Fibroblast of mammary gland (primary cell): ENCODE data around the gene CDH23.

Experiments
- DNase-seq: peaks from one replicate; pipeline ENCODE4 v3.0.0-alpha.2; 2010; ENCODE audit warnings: low read depth
- H3K4me3 ChIP-seq: 2 replicates; pipeline ENCODE4 v1.5.1; 2011; ENCODE audit warnings: low read depth, mild to moderate bottlenecking, low read length, moderate library complexity; ENCODE audit not compliant: control insufficient read depth
- TF ChIP-seq, protein P1 (sequence below): conservative IDR thresholded peaks from 2 replicates; pipeline ENCODE4 v1.5.1; 2011; ENCODE audit warnings: low read depth, low read length, inconsistent platforms; ENCODE audit not compliant: control insufficient read depth, insufficient read depth

The CDH23 gene

DNA sequence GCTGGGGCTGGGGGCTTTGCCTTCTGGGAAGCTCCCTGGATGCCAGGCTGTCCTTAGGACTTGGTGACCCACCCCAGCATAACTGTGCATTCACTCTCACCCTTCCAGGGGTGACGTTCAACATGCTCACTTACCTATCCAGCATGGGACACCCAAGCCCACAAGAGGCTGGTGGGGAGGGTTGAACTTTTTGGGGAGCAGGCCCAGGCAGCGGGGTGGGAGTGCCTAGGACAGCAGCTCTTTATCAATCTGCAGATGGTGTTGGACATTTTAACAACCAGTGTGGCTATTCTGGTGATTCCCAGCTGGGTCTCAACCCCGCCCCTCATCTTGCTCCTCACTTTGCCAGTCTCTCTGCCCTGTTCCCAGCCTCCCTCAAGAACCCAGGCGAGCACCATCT is 86.4 kb downstream of the CDH23 start:
- TF ChIP-seq, protein P1, sequence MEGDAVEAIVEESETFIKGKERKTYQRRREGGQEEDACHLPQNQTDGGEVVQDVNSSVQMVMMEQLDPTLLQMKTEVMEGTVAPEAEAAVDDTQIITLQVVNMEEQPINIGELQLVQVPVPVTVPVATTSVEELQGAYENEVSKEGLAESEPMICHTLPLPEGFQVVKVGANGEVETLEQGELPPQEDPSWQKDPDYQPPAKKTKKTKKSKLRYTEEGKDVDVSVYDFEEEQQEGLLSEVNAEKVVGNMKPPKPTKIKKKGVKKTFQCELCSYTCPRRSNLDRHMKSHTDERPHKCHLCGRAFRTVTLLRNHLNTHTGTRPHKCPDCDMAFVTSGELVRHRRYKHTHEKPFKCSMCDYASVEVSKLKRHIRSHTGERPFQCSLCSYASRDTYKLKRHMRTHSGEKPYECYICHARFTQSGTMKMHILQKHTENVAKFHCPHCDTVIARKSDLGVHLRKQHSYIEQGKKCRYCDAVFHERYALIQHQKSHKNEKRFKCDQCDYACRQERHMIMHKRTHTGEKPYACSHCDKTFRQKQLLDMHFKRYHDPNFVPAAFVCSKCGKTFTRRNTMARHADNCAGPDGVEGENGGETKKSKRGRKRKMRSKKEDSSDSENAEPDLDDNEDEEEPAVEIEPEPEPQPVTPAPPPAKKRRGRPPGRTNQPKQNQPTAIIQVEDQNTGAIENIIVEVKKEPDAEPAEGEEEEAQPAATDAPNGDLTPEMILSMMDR, result no peak

DNA sequence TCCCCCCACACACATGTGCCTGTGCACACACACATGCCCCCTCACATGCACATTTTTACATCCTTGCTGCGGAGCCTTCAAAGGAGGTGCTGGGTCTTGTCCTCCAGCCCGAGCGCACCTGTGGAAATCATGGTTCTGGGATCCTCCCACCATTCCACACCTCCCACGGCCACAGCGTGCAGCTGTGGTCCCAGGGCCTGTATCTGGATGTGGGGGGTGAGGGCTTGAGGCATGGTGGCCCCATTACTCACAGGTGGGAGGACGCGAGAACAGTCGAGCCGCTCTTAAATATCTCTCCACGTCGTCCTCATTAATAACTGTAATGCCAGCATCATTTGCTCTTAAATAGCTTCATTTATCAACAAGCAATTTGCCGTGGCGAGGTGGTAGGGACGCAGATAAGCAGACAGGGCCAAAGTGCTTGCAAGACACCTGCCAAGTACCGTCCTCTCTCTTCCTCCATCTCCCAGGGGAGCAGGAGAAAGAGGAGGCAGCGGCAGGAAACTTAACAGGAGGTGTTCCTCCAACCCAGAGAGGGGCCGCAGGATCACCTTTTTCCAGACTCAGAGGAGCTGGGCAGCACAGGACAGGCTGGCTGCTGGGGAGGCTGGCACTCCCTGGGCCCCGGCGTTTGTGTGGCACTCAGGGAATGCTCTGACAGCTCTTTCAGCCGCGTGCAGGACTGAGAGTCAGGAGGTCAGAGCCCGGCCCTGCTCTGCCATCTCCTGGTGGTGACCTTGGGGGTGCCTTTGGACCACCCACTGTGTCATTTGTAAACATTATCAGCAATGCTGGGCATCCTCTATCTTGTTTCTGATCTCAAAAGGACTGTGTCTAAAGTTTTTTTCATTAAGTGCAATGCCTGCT is 87.4 kb downstream of the CDH23 start:
- DNase-seq, result no peak
- no peak overlapping the region for H3K4me3 ChIP-seq
- TF ChIP-seq, protein P1, result no peak

More for the DNA sequence above, 86.4 kb downstream of the CDH23 start:
- DNase-seq, result no peak
- no peak overlapping the region for H3K4me3 ChIP-seq

DNA sequence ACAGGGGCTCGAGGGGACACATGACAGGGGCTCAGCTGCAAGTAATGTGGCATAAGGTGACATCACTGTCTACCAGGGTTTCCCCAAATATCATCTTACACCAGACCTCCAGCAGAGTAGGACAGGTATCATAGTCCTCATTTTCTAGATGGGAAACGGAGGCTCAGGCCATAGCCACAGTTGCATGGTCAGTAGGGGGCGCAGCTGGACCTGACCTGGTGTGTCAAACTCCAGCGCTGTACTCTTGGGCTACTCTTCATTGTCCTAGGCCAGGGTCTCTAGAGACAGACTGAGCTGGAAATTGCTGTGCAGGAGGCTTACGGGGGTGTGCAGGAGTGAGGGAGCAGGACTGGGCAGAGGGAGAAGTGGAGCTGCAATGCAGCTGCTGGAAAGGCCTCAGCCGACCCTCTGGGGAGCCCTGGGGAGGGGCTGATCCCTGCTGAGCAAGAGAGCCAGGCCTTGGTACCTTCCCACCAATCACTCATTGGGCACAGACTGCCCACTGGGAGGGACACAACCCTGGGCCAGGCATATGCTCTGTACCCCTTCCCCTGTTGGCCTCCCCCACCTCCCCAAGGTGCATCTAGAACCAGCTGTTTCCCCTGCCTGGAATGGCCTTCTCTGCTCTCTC is 89.9 kb downstream of the CDH23 start:
- no peak overlapping the region for H3K4me3 ChIP-seq
- DNase-seq, result peak; percentile 38
- TF ChIP-seq, protein P1, result peak; percentile 65

DNA sequence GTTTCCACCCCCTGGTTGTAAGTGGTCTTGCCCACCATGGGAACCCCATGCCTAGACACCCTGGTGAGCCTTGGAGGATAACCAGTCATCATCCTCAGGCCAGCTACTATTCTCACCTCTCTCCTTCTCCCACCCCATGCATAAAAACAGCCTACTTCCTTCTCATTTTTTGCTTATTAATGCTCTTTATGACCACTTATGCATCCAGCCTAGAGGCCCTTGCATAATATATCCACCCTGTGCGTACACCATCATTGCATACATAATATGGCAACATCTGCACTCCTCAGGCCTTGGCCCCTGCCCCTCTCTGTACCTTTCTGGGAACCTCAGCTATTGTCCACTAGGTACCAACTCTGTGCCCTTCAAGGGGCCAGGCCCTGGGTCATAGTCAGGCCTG is 91.0 kb downstream of the CDH23 start:
- no peak for DNase-seq
- H3K4me3 ChIP-seq, result no peak overlapping the region
- TF ChIP-seq, protein P1, result no peak

DNA sequence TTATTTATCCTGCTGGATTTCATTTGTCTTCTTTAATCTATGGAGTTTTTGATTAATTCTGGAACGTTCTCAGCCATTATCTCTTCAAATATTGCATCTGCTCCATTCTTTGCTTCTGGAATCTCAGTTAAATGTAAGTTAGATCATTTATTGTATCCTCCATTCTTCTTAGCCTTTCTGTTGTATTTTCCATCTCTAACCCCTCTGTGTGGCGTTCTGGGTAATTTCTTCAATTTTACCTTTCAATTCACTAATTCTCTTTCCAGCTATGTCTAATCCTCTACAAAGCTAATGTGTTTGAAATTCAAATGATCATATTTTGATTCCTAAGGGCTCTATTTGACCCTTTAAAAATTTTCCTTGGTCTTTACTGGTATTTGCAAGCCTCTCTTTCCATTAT is 92.4 kb downstream of the CDH23 start:
- TF ChIP-seq, protein P1, result no peak
- H3K4me3 ChIP-seq, result no peak overlapping the region
- DNase-seq, result no peak

DNA sequence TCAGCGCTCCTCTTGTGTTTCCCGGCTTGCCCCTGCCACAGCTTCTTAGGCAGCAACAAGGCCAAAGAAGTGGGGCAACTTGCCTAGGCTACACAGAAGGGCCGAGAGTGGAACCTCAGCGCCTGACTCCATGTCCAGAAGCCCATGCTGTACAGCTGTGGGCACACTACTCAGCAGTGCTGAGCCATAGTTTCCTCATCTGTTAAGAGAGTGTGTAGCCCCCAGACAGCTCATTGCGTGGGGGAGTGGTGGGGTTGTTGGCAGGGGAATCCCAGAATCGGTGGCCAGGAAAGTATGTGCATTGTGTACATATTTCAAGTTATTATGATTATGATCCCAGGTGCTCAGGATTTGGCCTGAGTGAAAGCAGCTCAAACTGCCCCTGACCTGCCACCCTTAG is 96.2 kb downstream of the CDH23 start:
- TF ChIP-seq, protein P1, result no peak
- no peak overlapping the region for H3K4me3 ChIP-seq
- DNase-seq, result no peak
